SK-N-SH (cell line): ENCODE measurements around the gene EPB41L4A. TPM values are rescaled to one million over a fixed set of nuclear protein-coding genes. Genes with fewer than 3 reads are reported as not detected.

ENCODE experiments used
- CTCF ChIA-PET: fragments of 300-600, 350-600 bp; formaldehyde crosslinking; extraction: SDS; loops from one replicate; lab custom pipeline; 2021; lab: Yijun Ruan, JAX
- POLR2A ChIA-PET: fragments of 350-600 bp; sonication (Branson Sonifier 250); formaldehyde crosslinking; extraction: SDS; loops from one replicate; lab custom pipeline; 2020; ENCODE audit warnings: antibody characterized with exemption, inconsistent platforms; lab: Yijun Ruan, JAX
- DNase-seq: peaks from one replicate; pipeline ENCODE4 v3.0.0; 2012
- H2AFZ ChIP-seq: fragments of 200-600 bp; sonication (generic); 2 replicates; pipeline ENCODE4 v1.8.1; 2016; ENCODE audit warnings: antibody characterized with exemption, mild to moderate bottlenecking, low read depth
- H3F3A ChIP-seq: fragments of 200-600 bp; sonication (generic); replicated peaks from 2 replicates; pipeline ENCODE3; 2016; ENCODE audit warnings: antibody characterized with exemption, mild to moderate bottlenecking; ENCODE audit not compliant: insufficient read depth
- H3K27ac ChIP-seq, 2 experiments: fragments of 200-500 bp in 1 of 2; fragments of 200-600 bp in 1 of 2; sonication (Bioruptor generic) in 1 of 2; sonication (generic), shearing (Covaris generic) in 1 of 2; 2 replicates each; pipeline versions ENCODE4 v1.5.1 to v1.6.1; 2014 to 2016; ENCODE audit warnings: low read depth in 2 of 2, inconsistent platforms in 1 of 2, low read length in 1 of 2, mild to moderate bottlenecking in 1 of 2, mixed read lengths in 1 of 2
- H3K27me3 ChIP-seq: fragments of 200-600 bp; sonication (generic), shearing (Covaris generic); 2 replicates; pipeline ENCODE4 v1.6.1; 2016; ENCODE audit warnings: mixed run types; ENCODE audit not compliant: insufficient read depth
- H3K36me3 ChIP-seq, 2 experiments: fragments of 200-500 bp in 1 of 2; fragments of 200-600 bp in 1 of 2; sonication (Bioruptor generic) in 1 of 2; sonication (generic) in 1 of 2; replicated peaks in 1 of 2; 2 replicates each; pipeline versions ENCODE3 to v1.5.1; 2014 to 2016; ENCODE audit warnings: low read length in 1 of 2, mild to moderate bottlenecking in 1 of 2; ENCODE audit not compliant: insufficient read depth in 2 of 2, control insufficient read depth in 1 of 2
- H3K4me1 ChIP-seq, 2 experiments: fragments of 200-500 bp in 1 of 2; fragments of 200-600 bp in 1 of 2; sonication (Bioruptor generic) in 1 of 2; sonication (generic), shearing (Covaris generic) in 1 of 2; 2 replicates each; pipeline versions ENCODE4 v1.5.1 to v1.6.1; 2014 to 2016; ENCODE audit warnings: low read depth in 1 of 2, low read length in 1 of 2, mixed run types in 1 of 2; ENCODE audit not compliant: insufficient read depth in 2 of 2, control insufficient read depth in 1 of 2
- H3K4me2 ChIP-seq: fragments of 200-600 bp; sonication (generic), shearing (Covaris generic); 2 replicates; pipeline ENCODE4 v1.6.1; 2017; ENCODE audit warnings: mixed run types
- H3K4me3 ChIP-seq, 2 experiments: fragments of 200-500 bp in 1 of 2; fragments of 200-600 bp in 1 of 2; sonication (Bioruptor generic) in 1 of 2; sonication (generic), shearing (Covaris generic) in 1 of 2; 2 replicates each; pipeline versions ENCODE4 v1.5.1 to v1.8.1; 2014 to 2016; ENCODE audit warnings: low read depth in 2 of 2, inconsistent platforms in 1 of 2, low read length in 1 of 2, mild to moderate bottlenecking in 1 of 2, mixed read lengths in 1 of 2, moderate library complexity in 1 of 2
- H3K79me2 ChIP-seq: fragments of 200-600 bp; sonication (generic); 2 replicates; pipeline ENCODE4 v1.8.1; 2017; ENCODE audit warnings: mild to moderate bottlenecking; ENCODE audit not compliant: insufficient read depth
- H3K9ac ChIP-seq: fragments of 200-600 bp; sonication (generic); 2 replicates; pipeline ENCODE4 v1.6.1; 2017; ENCODE audit warnings: mixed run types
- H3K9me2 ChIP-seq: fragments of 200-600 bp; sonication (generic); 2 replicates; pipeline ENCODE4 v1.6.1; 2017; ENCODE audit warnings: mixed run types
- H3K9me3 ChIP-seq: fragments of 200-600 bp; sonication (generic); 2 replicates; pipeline ENCODE4 v1.6.1; 2017; ENCODE audit warnings: mixed run types, mild to moderate bottlenecking, moderate library complexity
- H4K20me1 ChIP-seq: fragments of 200-600 bp; sonication (generic); 2 replicates; pipeline ENCODE4 v1.6.1; 2017; ENCODE audit warnings: mild to moderate bottlenecking, mixed run types; ENCODE audit not compliant: insufficient read depth
- CHD2 ChIP-seq: fragments of 150-350 bp; IDR thresholded peaks from 2 replicates; pipeline ENCODE4 v1.6.1; 2018; ENCODE audit warnings: low read length; ENCODE audit not compliant: partially characterized antibody
- EZH2phosphoT487 ChIP-seq: fragments of 200-600 bp; sonication (generic); IDR thresholded peaks from 2 replicates; pipeline ENCODE4 v1.6.1; 2017; ENCODE audit warnings: low read depth, mixed run types, mild to moderate bottlenecking, antibody characterized with exemption, moderate library complexity, borderline replicate concordance
- FOXM1 ChIP-seq: IDR thresholded peaks from 2 replicates; pipeline ENCODE4 v1.4.0; 2012; ENCODE audit warnings: low read depth, mild to moderate bottlenecking
- GABPA ChIP-seq: IDR thresholded peaks from 2 replicates; pipeline ENCODE4 v1.4.0; 2012; ENCODE audit warnings: low read depth, mild to moderate bottlenecking
- JUND ChIP-seq: IDR thresholded peaks from 2 replicates; pipeline ENCODE4 v1.4.0; 2012
- MAX ChIP-seq: IDR thresholded peaks from 2 replicates; pipeline ENCODE4 v1.4.0; 2012; ENCODE audit warnings: low read depth
- MEF2A ChIP-seq: IDR thresholded peaks from 2 replicates; pipeline ENCODE4 v1.4.0; 2012; ENCODE audit warnings: low read depth, borderline replicate concordance
- POLR2AphosphoS5 ChIP-seq: IDR thresholded peaks from 2 replicates; pipeline ENCODE4 v1.6.1; 2012; ENCODE audit warnings: low read depth, low read length
- RCOR1 ChIP-seq: fragments of 150-350 bp; IDR thresholded peaks from 2 replicates; pipeline ENCODE4 v1.6.1; 2017; ENCODE audit warnings: antibody characterized with exemption, low read length
- RXRA ChIP-seq: IDR thresholded peaks from 2 replicates; pipeline ENCODE4 v1.4.0; 2012; ENCODE audit warnings: low read depth, mild to moderate bottlenecking, borderline replicate concordance
- SIN3A ChIP-seq: IDR thresholded peaks from 2 replicates; pipeline ENCODE4 v1.6.1; 2012; ENCODE audit warnings: low read depth, mild to moderate bottlenecking, low read length, moderate library complexity, borderline replicate concordance
- TEAD4 ChIP-seq: IDR thresholded peaks from 2 replicates; pipeline ENCODE4 v1.4.0; 2012; ENCODE audit warnings: mild to moderate bottlenecking, borderline replicate concordance; ENCODE audit not compliant: insufficient read depth
- USF1 ChIP-seq: IDR thresholded peaks from 2 replicates; pipeline ENCODE4 v1.4.0; 2012; ENCODE audit warnings: low read depth, borderline replicate concordance
- YY1 ChIP-seq: IDR thresholded peaks from 2 replicates; pipeline ENCODE4 v1.4.0; 2012; ENCODE audit warnings: low read depth, mild to moderate bottlenecking
- WGBS: methylation state at CpG from one replicate; pipeline ENCODE4 v1.1.6; 2017; ENCODE audit warnings: low lambda C conversion rate; 5-methylcytosine and 5-hydroxymethylcytosine counted together
- polyA plus RNA-seq, 3 experiments: library from polyadenylated mRNA; depleted of rRNA; stranded (reverse); fragments of >200 nt; gene quantifications; 2 replicates each; pipeline ENCODE4 v1.2.3, GENCODE V29; 2012
- TF ChIP-seq, protein P1 (sequence below): fragments of 150-350 bp; IDR thresholded peaks from 2 replicates; pipeline ENCODE4 v1.6.1; 2016; ENCODE audit warnings: mild to moderate bottlenecking, low read depth, low read length
- TF ChIP-seq, protein P2 (sequence below): IDR thresholded peaks from 2 replicates; pipeline ENCODE4; 2012
- TF ChIP-seq, protein P3 (sequence below): fragments of 200-600 bp; sonication (generic); IDR thresholded peaks from 2 replicates; pipeline ENCODE4 v1.6.1; 2017; ENCODE audit warnings: antibody characterized with exemption, mild to moderate bottlenecking, moderate library complexity

Gene EPB41L4A
- polyA plus RNA-seq, 1 of the 3 experiments (the other 2 are of a cell fraction), result 0.07 TPM

DNA sequence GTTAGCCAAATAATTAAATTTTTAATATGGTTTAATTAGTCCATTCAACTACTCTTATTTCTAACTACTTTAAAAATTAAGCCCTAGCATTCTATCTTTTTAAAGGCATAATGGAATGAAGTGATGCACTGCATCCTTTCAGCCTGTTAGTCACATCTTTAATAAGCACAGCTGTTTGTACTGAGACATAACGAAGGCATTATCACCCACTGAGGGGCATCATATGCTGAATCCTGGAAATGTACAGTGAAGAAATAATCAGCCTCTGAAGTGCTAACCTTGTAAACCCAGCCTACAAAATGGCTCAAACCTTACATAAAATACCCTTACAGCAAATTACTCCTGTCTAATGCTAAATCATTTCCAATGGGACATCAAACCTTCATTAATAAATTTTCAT is 33.1 kb downstream of the EPB41L4A start:
- H3K27ac ChIP-seq, result no peak overlapping the region
- H2AFZ ChIP-seq, result no peak overlapping the region
- no peaks in the 10 kb centered on the region for H3K79me2 ChIP-seq
- no peak overlapping the region for H3K9ac ChIP-seq
- TF ChIP-seq, protein P1, sequence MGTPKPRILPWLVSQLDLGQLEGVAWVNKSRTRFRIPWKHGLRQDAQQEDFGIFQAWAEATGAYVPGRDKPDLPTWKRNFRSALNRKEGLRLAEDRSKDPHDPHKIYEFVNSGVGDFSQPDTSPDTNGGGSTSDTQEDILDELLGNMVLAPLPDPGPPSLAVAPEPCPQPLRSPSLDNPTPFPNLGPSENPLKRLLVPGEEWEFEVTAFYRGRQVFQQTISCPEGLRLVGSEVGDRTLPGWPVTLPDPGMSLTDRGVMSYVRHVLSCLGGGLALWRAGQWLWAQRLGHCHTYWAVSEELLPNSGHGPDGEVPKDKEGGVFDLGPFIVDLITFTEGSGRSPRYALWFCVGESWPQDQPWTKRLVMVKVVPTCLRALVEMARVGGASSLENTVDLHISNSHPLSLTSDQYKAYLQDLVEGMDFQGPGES, result no peak
- TF ChIP-seq MAX (no peak), POLR2AphosphoS5 (no peak), EZH2phosphoT487 (no peak), TEAD4 (no peak), MEF2A (no peak), CHD2 (no peak), JUND (no peak), USF1 (no peak), RXRA (no peak), YY1 (no peak), RCOR1 (no peak), FOXM1 (no peak), GABPA (no peak), SIN3A (no peak)
- TF ChIP-seq, protein P2, sequence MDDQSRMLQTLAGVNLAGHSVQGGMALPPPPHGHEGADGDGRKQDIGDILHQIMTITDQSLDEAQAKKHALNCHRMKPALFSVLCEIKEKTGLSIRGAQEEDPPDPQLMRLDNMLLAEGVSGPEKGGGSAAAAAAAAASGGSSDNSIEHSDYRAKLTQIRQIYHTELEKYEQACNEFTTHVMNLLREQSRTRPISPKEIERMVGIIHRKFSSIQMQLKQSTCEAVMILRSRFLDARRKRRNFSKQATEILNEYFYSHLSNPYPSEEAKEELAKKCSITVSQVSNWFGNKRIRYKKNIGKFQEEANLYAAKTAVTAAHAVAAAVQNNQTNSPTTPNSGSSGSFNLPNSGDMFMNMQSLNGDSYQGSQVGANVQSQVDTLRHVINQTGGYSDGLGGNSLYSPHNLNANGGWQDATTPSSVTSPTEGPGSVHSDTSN, result no peak
- TF ChIP-seq, protein P3, sequence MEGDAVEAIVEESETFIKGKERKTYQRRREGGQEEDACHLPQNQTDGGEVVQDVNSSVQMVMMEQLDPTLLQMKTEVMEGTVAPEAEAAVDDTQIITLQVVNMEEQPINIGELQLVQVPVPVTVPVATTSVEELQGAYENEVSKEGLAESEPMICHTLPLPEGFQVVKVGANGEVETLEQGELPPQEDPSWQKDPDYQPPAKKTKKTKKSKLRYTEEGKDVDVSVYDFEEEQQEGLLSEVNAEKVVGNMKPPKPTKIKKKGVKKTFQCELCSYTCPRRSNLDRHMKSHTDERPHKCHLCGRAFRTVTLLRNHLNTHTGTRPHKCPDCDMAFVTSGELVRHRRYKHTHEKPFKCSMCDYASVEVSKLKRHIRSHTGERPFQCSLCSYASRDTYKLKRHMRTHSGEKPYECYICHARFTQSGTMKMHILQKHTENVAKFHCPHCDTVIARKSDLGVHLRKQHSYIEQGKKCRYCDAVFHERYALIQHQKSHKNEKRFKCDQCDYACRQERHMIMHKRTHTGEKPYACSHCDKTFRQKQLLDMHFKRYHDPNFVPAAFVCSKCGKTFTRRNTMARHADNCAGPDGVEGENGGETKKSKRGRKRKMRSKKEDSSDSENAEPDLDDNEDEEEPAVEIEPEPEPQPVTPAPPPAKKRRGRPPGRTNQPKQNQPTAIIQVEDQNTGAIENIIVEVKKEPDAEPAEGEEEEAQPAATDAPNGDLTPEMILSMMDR, result no peak
- no peak overlapping the region for H3K4me2 ChIP-seq
- no peaks in the 10 kb centered on the region for H3F3A ChIP-seq
- no peaks in the 10 kb centered on the region; a peak in 1 of 4 replicates for H3K4me1 ChIP-seq
- no peak for DNase-seq
- POLR2A ChIA-PET, result no interaction called here
- no peaks in the 10 kb centered on the region for H3K27me3 ChIP-seq
- H3K9me3 ChIP-seq, result no peaks in the 10 kb centered on the region
- no peaks in the 10 kb centered on the region for H3K36me3 ChIP-seq
- no peak overlapping the region for H3K4me3 ChIP-seq
- H3K9me2 ChIP-seq, result no peaks in the 10 kb centered on the region
- WGBS, result 67% methylated on average over 1 of the region's 1 CpG
- no peaks in the 10 kb centered on the region for H4K20me1 ChIP-seq
- CTCF ChIA-PET, result interaction anchor here (1.1 to 5.1 kb wide), 2 partner anchors 13 to 34 kb away, joined by 3 to 21 read pairs; partner anchors contain the start of gene EPB41L4A
